Liver (tissue), 9 donors: ENCODE results near the gene ATP11A. TPM values are rescaled to one million over a fixed set of nuclear protein-coding genes. Genes with fewer than 3 reads are reported as not detected.

Experiments
- DNase-seq: peaks from one replicate; pipeline ENCODE4 v3.0.0-alpha.2; 2017; ENCODE audit warnings: low spot score
- H3K27ac ChIP-seq, 2 donors: one replicate each; pipeline ENCODE4 v1.7.0; 2013; ENCODE audit warnings: inconsistent platforms in 2 of 2, low read length in 2 of 2, control low read depth in 1 of 2, low read depth in 1 of 2, mild to moderate bottlenecking in 1 of 2
- H3K27me3 ChIP-seq, 4 donors: one replicate each; pipeline versions ENCODE4 v1.6.1 to v1.7.0; 2013; ENCODE audit warnings: low read length in 3 of 4, inconsistent platforms in 1 of 4, mild to moderate bottlenecking in 1 of 4, moderate library complexity in 1 of 4; ENCODE audit not compliant: control insufficient read depth in 4 of 4, insufficient read depth in 4 of 4
- H3K36me3 ChIP-seq, 4 donors: one replicate each; pipeline versions ENCODE4 v1.6.1 to v1.7.0; 2013; ENCODE audit warnings: low read length in 3 of 4, mild to moderate bottlenecking in 3 of 4, low read depth in 1 of 4, moderate library complexity in 1 of 4; ENCODE audit not compliant: control insufficient read depth in 4 of 4, insufficient read depth in 3 of 4
- H3K4me1 ChIP-seq, 4 donors: one replicate each; pipeline versions ENCODE4 v1.6.1 to v1.7.0; 2013; ENCODE audit warnings: low read length in 3 of 4, mild to moderate bottlenecking in 3 of 4, moderate library complexity in 1 of 4; ENCODE audit not compliant: control insufficient read depth in 4 of 4, insufficient read depth in 4 of 4
- H3K4me3 ChIP-seq, 3 donors: one replicate each; pipeline versions ENCODE4 v1.6.1 to v1.7.0; 2013; ENCODE audit warnings: low read length in 3 of 3, control low read depth in 1 of 3, low read depth in 1 of 3, mild to moderate bottlenecking in 1 of 3
- H3K9ac ChIP-seq, 2 donors: one replicate each; pipeline ENCODE4 v1.7.0; 2013; ENCODE audit warnings: low read length in 2 of 2, mild to moderate bottlenecking in 2 of 2, moderate library complexity in 2 of 2, control low read depth in 1 of 2, low read depth in 1 of 2
- H3K9me3 ChIP-seq, 4 donors: one replicate each; pipeline versions ENCODE4 v1.6.1 to v1.7.0; 2013; ENCODE audit warnings: low read length in 3 of 4; ENCODE audit not compliant: control insufficient read depth in 4 of 4
- EGR1 ChIP-seq, 2 donors: IDR thresholded peaks; 2 replicates each; pipeline ENCODE4 v1.6.1; 2016 to 2018; ENCODE audit warnings: antibody characterized with exemption in 2 of 2, low read depth in 2 of 2
- FOXA1 ChIP-seq: IDR thresholded peaks from 2 replicates; pipeline ENCODE4 v1.6.1; 2016; ENCODE audit warnings: antibody characterized with exemption
- GABPA ChIP-seq, 2 donors: IDR thresholded peaks in 1 of 2; conservative IDR thresholded peaks in 1 of 2; 2 replicates each; pipeline ENCODE4 v1.6.1; 2016; ENCODE audit warnings: antibody characterized with exemption in 2 of 2, mild to moderate bottlenecking in 1 of 2, moderate library complexity in 1 of 2
- HNF4A ChIP-seq, 2 donors: conservative IDR thresholded peaks; 2 replicates each; pipeline ENCODE4 v1.6.1; 2016; ENCODE audit warnings: antibody characterized with exemption in 2 of 2, mild to moderate bottlenecking in 2 of 2
- HNF4G ChIP-seq: IDR thresholded peaks from 2 replicates; pipeline ENCODE4 v1.6.1; 2016; ENCODE audit warnings: antibody characterized with exemption
- JUND ChIP-seq, 2 donors: IDR thresholded peaks; 2 replicates each; pipeline ENCODE4 v1.6.1; 2016; ENCODE audit warnings: antibody characterized with exemption in 2 of 2
- MAX ChIP-seq: IDR thresholded peaks from 2 replicates; pipeline ENCODE4 v1.6.1; 2016; ENCODE audit warnings: antibody characterized with exemption
- NR2F2 ChIP-seq: IDR thresholded peaks from 2 replicates; pipeline ENCODE4 v1.6.1; 2016; ENCODE audit warnings: antibody characterized with exemption
- REST ChIP-seq: IDR thresholded peaks from 2 replicates; pipeline ENCODE4 v1.6.1; 2016; ENCODE audit warnings: antibody characterized with exemption, mild to moderate bottlenecking
- RXRA ChIP-seq, 2 donors: IDR thresholded peaks; 2 replicates each; pipeline ENCODE4 v1.6.1; 2017 to 2018; ENCODE audit warnings: antibody characterized with exemption in 2 of 2, mild to moderate bottlenecking in 1 of 2
- SP1 ChIP-seq: IDR thresholded peaks from 2 replicates; pipeline ENCODE4 v1.6.1; 2018; ENCODE audit warnings: antibody characterized with exemption, mild to moderate bottlenecking
- TAF1 ChIP-seq: conservative IDR thresholded peaks from 2 replicates; pipeline ENCODE4 v1.6.1; 2016; ENCODE audit warnings: antibody characterized with exemption, mild to moderate bottlenecking
- YY1 ChIP-seq: IDR thresholded peaks from 2 replicates; pipeline ENCODE4 v1.6.1; 2016; ENCODE audit warnings: antibody characterized with exemption, mild to moderate bottlenecking
- WGBS: extraction: QIAGEN DNeasy Blood & Tissue Kit; methylation state at CpG from one replicate; pipeline ENCODE4 v1.1.7; 2013; 5-methylcytosine and 5-hydroxymethylcytosine counted together
- polyA plus RNA-seq, 2 donors: library from polyadenylated mRNA; stranded (reverse) in 1 of 2; unstranded in 1 of 2; fragments of 200-250 nt in 1 of 2; fragments of >200 nt in 1 of 2; fragmentation: Nextera tagmentation in 1 of 2; extraction: Ambion mirVana in 1 of 2; gene quantifications; one replicate each; pipeline versions ENCODE4 v1.2.1 to v1.2.3, GENCODE V29; 2013 to 2015
- total RNA-seq, 2 donors: library from RNA; depleted of rRNA; stranded (reverse); fragments of >200 nt; gene quantifications; one replicate each; pipeline ENCODE4 v1.2.3, GENCODE V29; 2014
- donor health status: healthy.
- donor health status: healthy.
- donor health status: healthy.
- donor health status: healthy.
- donor health status: healthy.

The ATP11A gene
- total and polyA plus RNA-seq, 4 donors: 8.7 to 27.9 (median 13.8) TPM

DNA sequence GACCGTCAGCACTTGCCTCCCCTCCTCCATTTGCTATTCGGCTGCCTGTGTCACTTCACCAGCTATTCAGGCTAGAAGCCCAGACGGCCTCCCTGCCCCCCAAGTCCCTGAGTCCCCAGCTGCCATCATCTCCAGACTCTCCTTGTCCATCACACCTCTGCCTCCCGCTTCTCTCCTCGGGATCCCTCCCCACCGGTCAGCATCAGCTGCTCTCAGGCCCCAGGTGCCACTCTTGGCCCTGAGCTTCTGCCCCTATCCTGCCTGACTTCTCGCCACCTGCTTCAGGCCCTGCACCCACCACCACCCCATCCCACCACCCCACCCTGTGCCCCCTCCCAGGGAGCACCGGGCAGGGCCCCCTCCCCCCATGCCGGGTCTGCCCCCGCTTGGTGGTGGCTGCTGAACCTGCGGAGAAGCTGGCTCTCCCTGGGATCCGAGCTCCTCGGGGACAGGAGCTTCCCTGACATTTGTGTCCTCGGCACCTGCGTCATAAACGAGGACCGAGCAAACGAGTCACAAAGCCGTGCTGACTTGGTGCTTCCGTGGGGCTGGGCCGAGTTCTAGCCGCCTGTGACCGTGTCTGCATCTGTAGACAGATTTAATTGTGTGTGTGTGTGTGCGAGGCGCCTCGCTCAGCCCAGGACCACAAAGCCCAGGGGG lies 208.9 kb downstream of the ATP11A start:
- no peak overlapping the region for H3K4me3 ChIP-seq
- no peak for DNase-seq
- H3K27ac ChIP-seq: no peak overlapping the region
- no peaks in the 10 kb centered on the region for H3K27me3 ChIP-seq
- H3K9ac ChIP-seq: no peak overlapping the region
- TF ChIP-seq SP1 (no peak), MAX (no peak), YY1 (no peak), RXRA (IDR thresholded peaks at IDR 0.05) (no peak), GABPA (IDR thresholded peaks at IDR 0.05 in 1 of 2, conservative IDR thresholded peaks at IDR 0.05 in 1 of 2) (no peak), EGR1 (IDR thresholded peaks at IDR 0.05; ENCODE audit: low read depth in 2 of 2) (no peak)
- peaks cover 0 to 10% (median 8%) of the 10 kb centered on the region in 4 donors for H3K4me1 ChIP-seq
- WGBS: 93% methylated on average over 26 of the region's 26 CpGs
- no peaks in the 10 kb centered on the region for H3K36me3 ChIP-seq
- no peaks in the 10 kb centered on the region for H3K9me3 ChIP-seq

DNA sequence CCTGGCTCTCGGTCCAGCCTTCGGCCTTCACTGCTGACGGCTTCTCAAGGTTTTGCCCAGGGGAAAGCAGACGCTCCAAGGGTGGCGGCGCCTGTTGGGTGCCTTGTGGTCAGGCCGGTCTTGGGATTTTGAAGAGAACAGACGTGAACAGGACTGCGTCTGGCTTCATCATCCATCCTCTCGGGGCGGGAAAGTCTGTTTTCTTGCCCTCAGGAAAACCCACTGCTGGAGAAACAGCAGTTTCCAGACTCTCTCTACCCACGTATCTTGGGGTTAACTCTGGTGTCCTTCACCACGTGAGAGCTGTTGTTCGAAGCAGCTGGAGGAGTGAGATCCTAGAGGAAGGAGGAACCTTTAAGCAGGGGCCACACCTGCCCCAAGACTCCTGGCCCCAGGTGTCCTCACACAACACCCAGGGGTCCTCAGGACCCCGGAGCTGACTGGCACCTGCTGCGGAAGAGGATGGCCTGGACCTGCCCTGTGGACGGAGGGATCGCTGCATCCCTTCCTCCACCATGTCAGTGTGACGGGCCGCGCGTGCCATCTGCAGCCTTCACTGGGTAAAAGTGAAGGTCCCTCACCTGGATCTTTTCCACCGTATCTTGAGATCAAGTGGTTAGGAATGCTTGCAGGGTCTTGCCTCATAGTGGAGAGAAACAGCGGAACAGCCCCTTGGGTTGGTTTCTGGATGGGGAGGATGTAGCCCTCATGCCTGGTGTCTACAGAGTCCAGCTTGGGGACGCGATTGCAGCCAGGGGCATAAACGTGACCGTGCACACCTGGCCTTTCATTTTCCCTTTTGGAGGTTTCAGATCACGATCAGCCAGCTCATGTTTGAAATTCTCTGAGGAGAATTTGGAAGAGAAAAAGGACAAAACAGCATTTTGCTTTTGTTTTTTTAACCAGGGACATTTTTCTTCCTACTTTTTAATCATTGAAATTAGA lies 209.7 kb downstream of the ATP11A start:
- no peak overlapping the region for H3K4me3 ChIP-seq
- 94% methylated on average over 29 of the region's 29 CpGs for WGBS
- H3K27me3 ChIP-seq: no peaks in the 10 kb centered on the region
- H3K27ac ChIP-seq: no peak overlapping the region
- H3K9ac ChIP-seq: no peak overlapping the region
- H3K4me1 ChIP-seq: peaks cover 0 to 7% (median 5%) of the 10 kb centered on the region in 4 donors
- no peaks in the 10 kb centered on the region for H3K36me3 ChIP-seq
- TF ChIP-seq YY1: no peak
- H3K9me3 ChIP-seq: peaks cover 0 to 2% (median under 1%) of the 10 kb centered on the region in 4 donors
- no peak for DNase-seq

DNA sequence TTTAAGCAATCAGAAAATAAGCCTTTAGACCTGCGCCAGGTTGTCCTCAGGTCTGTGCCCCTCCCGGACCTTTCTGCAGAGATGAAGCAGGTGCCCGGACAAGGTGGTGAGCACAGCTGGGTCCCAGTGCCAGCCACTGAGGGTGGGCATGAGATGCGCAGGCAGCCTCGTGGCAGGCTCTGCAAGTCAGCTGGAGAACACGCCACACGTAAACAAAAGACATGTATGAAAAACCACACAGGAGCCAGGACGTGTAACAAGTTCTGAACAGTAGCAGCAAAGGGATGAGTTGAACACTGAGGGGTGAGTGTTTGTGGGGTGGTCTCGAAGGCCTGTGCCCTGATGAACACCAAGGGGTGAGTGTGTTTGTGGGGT lies 210.4 kb downstream of the ATP11A start:
- Histone ChIP-seq H3K4me3 (no peak overlapping the region), H3K27me3 (no peaks in the 10 kb centered on the region), H3K27ac (no peak overlapping the region), H3K9me3 (peaks cover 0 to 7% (median 4%) of the 10 kb centered on the region in 4 donors), H3K36me3 (no peaks in the 10 kb centered on the region), H3K9ac (no peak overlapping the region), H3K4me1 (peaks cover 0 to 3% (median 2%) of the 10 kb centered on the region in 4 donors)
- WGBS: 94% methylated on average over 9 of the region's 9 CpGs
- DNase-seq: no peak
- TF ChIP-seq JUND (IDR thresholded peaks at IDR 0.05): no peak
- no peak for TF ChIP-seq REST
- TF ChIP-seq GABPA (IDR thresholded peaks at IDR 0.05 in 1 of 2, conservative IDR thresholded peaks at IDR 0.05 in 1 of 2): no peak
- TF ChIP-seq EGR1 (IDR thresholded peaks at IDR 0.05; ENCODE audit: low read depth in 2 of 2): no peak
- no peak for TF ChIP-seq TAF1
- no peak for TF ChIP-seq FOXA1
- TF ChIP-seq HNF4A (conservative IDR thresholded peaks at IDR 0.05): no peak
- TF ChIP-seq NR2F2: no peak
- no peak for TF ChIP-seq HNF4G
